Measurements from ENCODE around the gene FLT4.

FLT4 gene

DNA sequence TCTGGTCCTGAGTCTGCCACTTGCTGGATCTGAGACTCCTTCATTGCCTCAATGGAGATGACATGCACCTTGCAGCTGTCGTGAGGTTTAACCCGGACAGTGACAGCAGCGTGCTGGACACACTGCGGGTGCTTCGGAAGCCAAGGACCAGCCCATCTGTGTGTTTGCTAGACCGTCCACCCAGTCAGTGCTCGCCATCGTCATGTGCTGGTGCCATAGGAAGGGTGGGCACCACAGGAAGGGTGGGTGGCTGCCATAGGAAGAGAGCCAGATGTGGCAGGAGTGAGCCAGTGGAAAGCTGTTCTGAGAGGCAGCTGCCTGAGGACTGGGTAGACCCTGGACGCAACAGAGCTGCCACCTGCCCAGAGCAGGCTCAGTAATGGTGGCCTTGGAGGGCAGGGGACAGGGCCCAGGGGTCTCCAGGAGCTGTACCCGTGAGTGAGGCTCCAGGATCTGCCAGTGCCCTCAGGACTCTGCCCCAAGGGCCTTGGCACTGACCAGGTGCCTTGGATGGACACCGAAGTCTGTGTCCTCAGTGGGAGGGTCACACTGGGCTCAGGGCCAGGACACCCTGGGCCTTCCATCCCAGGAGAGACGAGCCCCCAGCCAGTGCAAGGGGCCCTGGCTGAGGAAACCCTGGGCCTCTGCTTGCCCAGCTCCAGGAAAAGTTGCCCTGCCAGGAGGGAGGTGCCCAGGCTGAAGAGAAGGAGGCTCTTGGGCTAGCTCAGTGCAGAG, 21.8 kb downstream of the FLT4 start:
- Histone ChIP-seq H3K4me3 (ENCODE audit: low read depth in 1 of 2, low read length in 1 of 2) (no peak overlapping the region), H3K36me3 (no peaks in the 10 kb centered on the region), H3K27ac (no peak overlapping the region), H3K4me1 (ENCODE audit: control insufficient read depth in 1 of 2, insufficient read depth in 1 of 2, low read depth in 1 of 2, low read length in 1 of 2) (peaks cover 4 to 5% of the 10 kb centered on the region in 2 experiments), H3K9me3 (no peaks in the 10 kb centered on the region), H3K27me3 (no peaks in the 10 kb centered on the region)
- TF ChIP-seq, protein P1, sequence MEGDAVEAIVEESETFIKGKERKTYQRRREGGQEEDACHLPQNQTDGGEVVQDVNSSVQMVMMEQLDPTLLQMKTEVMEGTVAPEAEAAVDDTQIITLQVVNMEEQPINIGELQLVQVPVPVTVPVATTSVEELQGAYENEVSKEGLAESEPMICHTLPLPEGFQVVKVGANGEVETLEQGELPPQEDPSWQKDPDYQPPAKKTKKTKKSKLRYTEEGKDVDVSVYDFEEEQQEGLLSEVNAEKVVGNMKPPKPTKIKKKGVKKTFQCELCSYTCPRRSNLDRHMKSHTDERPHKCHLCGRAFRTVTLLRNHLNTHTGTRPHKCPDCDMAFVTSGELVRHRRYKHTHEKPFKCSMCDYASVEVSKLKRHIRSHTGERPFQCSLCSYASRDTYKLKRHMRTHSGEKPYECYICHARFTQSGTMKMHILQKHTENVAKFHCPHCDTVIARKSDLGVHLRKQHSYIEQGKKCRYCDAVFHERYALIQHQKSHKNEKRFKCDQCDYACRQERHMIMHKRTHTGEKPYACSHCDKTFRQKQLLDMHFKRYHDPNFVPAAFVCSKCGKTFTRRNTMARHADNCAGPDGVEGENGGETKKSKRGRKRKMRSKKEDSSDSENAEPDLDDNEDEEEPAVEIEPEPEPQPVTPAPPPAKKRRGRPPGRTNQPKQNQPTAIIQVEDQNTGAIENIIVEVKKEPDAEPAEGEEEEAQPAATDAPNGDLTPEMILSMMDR (IDR thresholded peaks at IDR 0.05), result no peak

DNA sequence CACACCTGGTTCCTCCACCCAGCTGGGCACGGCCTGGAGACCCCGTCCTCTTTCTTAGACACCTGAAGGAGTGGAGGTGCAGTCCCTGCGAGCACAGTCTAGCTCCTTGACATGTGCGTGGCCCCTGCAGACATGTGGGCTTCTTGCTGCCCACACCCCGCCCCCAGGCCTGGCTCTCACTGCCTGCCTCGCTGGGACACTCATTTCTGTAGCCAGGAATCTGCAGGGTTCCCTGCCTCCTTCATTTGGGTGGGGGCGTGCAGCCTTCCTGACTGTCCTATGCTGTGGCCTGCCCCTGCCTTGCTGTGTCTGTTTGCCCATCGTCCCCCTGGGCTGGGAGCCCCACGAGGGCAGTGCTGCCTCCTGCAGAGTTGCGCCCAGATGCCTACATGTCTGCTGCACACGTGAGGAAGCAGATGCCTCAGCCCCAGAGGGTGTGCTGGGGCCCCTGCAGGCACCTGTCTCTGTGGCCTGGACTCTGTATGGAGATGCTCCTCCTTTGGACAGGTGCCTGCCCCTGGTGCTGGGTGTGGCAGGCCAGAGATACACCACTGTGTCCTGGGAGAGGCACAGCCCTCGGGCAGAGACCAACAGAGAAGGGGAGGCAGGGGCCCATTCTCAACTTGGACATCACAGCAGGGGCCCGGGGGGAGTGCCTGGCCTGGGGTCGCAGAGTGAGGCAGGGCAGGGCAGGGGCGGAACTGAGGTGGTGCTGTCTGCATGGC, 22.6 kb downstream of the FLT4 start:
- Histone ChIP-seq H3K36me3 (no peaks in the 10 kb centered on the region), H3K27ac (no peak overlapping the region), H3K27me3 (no peaks in the 10 kb centered on the region), H3K4me1 (ENCODE audit: control insufficient read depth in 1 of 2, insufficient read depth in 1 of 2, low read depth in 1 of 2, low read length in 1 of 2) (peaks cover 4 to 5% of the 10 kb centered on the region in 2 experiments), H3K9me3 (no peaks in the 10 kb centered on the region), H3K4me3 (ENCODE audit: low read depth in 1 of 2, low read length in 1 of 2) (no peak overlapping the region)
- TF ChIP-seq, protein P1 (IDR thresholded peaks at IDR 0.05), result no peak

- H3K4me3 ChIP-seq (ENCODE audit: low read depth in 1 of 2, low read length in 1 of 2), result no peak overlapping the region
- H3K27me3 ChIP-seq, result no peaks in the 10 kb centered on the region
- no peaks in the 10 kb centered on the region for H3K9me3 ChIP-seq
- no peak overlapping the region for H3K27ac ChIP-seq
- H3K36me3 ChIP-seq, result no peaks in the 10 kb centered on the region
- TF ChIP-seq, protein P1 (IDR thresholded peaks at IDR 0.05), result no peak
- H3K4me1 ChIP-seq (ENCODE audit: control insufficient read depth in 1 of 2, insufficient read depth in 1 of 2, low read depth in 1 of 2, low read length in 1 of 2), result peaks cover 4 to 5% of the 10 kb centered on the region in 2 experiments
Measured at GRCh38 chr5:180625791-180626660, 23.4 kb downstream of the FLT4 start.

- no peak overlapping the region for H3K4me3 ChIP-seq (ENCODE audit: low read depth in 1 of 2, low read length in 1 of 2)
- TF ChIP-seq, protein P1 (IDR thresholded peaks at IDR 0.05), result no peak
- no peaks in the 10 kb centered on the region for H3K36me3 ChIP-seq
- H3K4me1 ChIP-seq (ENCODE audit: control insufficient read depth in 1 of 2, insufficient read depth in 1 of 2, low read depth in 1 of 2, low read length in 1 of 2), result peaks cover 4 to 5% of the 10 kb centered on the region in 2 experiments
- H3K9me3 ChIP-seq, result no peaks in the 10 kb centered on the region
- no peaks in the 10 kb centered on the region for H3K27me3 ChIP-seq
- H3K27ac ChIP-seq, result no peak overlapping the region
Measured at GRCh38 chr5:180625125-180625790, 24.1 kb downstream of the FLT4 start.

DNA sequence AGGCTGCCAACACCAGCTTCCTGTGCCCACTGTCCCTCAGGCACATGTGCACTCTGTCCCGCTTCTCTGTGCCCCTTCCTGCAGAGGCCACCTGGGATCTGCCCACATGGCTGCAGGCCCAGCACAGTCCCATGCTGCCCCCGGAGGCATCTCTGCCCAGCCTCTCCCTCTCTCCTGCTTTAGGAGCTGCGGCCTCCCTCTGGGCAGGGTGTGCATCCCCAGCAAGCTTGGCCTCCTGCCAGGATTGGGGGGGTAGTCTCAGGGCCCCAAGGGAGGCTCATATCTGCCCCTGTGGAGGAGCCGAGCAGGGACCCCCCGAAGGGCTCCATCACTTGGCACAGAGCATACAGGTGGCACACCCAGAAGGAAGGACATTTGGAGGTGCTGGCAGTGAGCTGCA, 24.8 kb downstream of the FLT4 start:
- Histone ChIP-seq H3K27me3 (peaks cover 7% of the 10 kb centered on the region), H3K9me3 (no peaks in the 10 kb centered on the region), H3K4me1 (ENCODE audit: control insufficient read depth in 1 of 2, insufficient read depth in 1 of 2, low read depth in 1 of 2, low read length in 1 of 2) (peaks cover 4 to 5% of the 10 kb centered on the region in 2 experiments), H3K4me3 (ENCODE audit: low read depth in 1 of 2, low read length in 1 of 2) (no peak overlapping the region), H3K27ac (no peak overlapping the region), H3K36me3 (no peaks in the 10 kb centered on the region)
- TF ChIP-seq, protein P1 (IDR thresholded peaks at IDR 0.05), result no peak
